Dedifferentiated amniotic fluid mesenchymal stem cell (primary cell): Measurements from ENCODE around the gene GMCL1.
A peak's percentile ranks its signal among the peaks of the same experiment; 100 is the strongest.
"Not testable (repeated sequence)": the region's sequence is repeated elsewhere in the genome, so short reads cannot be mapped to it uniquely, and the experiment has no call there.

Experiments used
- DNase-seq: peaks from one replicate; pipeline ENCODE4 v3.0.0-alpha.2; 2016; ENCODE audit errors: extremely low spot score

GMCL1 gene, protein sequence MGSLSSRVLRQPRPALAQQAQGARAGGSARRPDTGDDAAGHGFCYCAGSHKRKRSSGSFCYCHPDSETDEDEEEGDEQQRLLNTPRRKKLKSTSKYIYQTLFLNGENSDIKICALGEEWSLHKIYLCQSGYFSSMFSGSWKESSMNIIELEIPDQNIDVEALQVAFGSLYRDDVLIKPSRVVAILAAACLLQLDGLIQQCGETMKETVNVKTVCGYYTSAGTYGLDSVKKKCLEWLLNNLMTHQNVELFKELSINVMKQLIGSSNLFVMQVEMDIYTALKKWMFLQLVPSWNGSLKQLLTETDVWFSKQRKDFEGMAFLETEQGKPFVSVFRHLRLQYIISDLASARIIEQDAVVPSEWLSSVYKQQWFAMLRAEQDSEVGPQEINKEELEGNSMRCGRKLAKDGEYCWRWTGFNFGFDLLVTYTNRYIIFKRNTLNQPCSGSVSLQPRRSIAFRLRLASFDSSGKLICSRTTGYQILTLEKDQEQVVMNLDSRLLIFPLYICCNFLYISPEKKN

DNA sequence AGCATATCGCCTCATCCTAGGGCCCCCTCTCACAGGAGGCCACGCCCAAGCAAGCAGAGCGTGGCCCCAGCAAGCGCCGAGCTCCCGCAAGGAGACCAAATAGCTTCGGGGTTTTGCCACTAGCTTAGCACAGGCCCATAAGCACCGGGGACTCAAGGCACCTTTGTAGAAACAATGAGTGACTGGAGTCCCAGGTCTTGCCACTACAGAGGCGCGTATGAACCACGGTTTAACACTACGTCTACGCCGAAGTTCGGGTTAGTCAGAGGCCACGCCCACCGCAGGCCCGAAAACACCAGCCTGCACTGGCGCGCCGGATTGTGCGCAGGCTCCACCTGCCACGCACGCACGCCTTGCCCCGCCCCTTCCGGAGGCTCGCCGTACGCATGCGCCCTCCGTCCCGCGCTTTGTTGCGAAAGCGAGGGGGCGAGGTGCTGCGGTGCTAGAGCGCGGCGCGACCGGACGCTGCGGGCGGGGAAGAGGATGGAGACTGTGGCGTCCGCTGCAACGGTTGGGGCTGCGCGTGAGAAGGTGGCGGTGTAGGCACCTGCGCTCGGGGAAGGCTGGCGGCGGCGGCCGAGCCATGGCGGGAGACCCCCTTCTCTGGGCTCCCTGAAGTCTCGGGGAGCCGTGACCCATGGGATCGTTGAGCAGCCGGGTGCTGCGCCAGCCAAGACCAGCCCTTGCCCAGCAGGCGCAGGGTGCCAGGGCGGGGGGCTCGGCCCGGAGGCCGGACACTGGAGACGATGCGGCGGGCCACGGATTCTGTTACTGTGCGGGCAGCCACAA is at the start of gene GMCL1:
Gene GMCL1 (plus strand): TSS at position 405 of the 789 bp plus-strand sequence. CDS start 233 bp downstream, at position 638.
- peak; percentile 93 for DNase-seq

DNA sequence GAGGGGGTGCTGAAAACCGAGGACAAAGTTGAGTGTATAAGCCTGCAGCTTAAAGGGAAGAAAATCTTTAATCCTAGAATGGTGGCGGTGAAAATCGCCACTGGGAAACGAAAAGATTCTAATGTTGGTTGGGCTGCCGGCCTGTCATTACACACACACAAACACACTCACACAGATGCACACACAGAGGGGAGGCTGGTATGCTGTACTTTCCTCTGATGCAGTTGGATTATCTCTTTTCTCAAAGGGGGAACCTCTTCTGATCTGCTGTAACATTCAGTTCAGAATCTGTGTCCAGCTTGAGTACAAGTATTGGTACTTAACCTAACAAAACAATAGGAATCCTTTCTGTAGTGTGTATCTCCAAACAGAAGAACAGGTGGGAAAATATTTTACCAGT is 48.5 kb upstream of the GMCL1 start:
- no peak for DNase-seq

DNA sequence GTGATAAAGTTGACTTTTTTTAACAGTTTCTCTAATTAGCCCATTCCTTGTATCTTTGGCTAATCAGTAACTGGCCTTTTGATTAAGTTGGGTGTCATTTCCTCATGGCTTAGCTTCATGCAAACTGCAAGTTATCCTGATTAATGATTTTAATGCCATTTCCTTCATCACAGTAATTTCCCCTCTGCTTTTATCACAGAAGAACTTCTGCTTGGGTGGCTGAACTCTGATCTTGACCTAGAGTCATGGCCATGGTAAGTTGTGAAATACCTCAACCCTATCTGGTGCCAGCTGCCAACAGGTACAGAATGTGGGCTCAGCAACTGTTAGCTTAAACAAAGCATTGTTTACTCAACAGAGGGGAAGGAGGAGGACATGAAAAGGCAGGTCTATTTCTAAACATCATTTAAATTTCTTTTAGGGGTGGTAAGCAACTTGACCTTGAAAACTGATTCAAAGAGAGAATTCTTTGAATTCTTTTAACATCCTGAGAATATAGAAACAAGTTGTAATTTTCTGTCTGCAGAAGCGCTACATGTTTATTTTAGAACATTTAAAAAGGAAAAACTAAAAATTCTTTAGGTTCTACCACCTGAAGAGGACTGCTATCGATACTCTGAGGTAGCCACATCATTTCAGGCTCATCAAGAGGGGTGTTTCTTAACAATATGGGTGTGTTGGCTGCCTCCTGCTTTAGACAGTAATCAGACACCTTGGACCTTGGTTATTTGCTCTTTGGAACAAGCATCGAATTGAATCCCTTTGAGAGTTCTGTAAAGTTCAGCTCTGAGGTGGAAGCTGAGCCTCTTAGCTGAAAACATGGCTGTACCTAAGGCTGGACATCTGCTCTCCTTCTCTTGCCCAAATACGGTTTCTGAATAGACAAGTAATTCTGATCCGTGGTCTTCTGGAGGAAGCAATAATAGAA is 47.9 kb upstream of the GMCL1 start:
- DNase-seq = no peak

DNA sequence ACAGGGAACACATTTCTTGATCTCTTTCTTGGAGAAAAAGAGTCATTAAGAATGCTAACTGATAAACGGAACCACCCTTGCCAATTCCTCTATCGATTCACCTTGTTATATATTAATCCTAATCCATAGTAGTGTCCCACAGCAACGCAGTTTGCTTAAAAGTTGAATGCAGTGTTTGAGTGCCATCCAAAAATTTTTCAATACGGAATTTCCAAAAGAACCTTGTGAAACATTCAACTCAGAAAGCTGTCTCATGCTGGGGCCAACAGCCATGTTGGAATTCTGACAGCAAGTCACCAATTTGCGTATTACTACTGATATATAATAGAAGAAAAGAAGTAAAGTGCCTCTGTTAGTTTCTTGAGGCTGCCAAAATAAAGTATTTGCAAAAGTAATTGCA is 45.2 kb upstream of the GMCL1 start:
- no peak for DNase-seq

DNA sequence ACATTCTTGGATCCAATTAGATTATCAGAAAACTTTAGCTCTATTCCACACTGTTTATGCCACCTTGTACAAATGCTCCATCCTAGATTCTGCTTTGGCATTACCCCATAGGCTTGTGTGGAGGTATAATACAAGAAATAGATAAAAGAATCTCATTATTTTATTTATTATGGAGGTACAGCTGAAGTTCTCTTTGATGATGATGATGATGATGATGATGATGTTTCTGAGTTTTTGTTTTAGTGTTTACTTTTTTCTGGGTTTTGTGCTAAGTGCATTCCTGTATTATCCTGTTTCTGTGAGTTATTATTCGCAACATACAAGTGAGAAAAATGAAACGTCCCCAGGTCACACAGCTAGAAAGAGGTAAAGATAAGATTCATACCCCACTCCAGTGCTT is 44.1 kb upstream of the GMCL1 start:
- no peak for DNase-seq

DNA sequence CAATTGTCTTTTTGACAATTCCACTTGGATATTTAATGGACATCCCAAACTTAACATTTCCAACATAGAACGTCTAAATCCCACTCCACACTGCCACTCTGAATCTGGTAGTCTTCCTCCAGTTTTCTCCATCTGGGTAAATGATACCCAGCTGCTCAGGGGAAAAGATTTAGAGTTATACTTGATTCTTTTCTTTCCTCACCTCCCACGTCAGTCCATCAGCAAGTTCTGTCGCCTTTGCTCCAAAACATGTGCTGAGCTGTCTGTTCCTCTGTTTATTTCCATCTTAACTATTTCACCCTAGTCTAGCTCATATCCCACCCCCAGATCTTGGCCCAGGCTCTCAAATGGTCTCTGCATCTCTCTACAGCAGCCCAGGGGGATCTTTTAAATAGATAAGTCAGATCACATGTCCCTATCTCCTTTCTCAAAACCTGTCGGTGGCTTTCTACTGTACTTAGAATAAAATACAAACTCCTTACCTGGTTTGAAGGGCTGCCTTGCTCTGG is 43.4 kb upstream of the GMCL1 start:
- no peak for DNase-seq

DNA sequence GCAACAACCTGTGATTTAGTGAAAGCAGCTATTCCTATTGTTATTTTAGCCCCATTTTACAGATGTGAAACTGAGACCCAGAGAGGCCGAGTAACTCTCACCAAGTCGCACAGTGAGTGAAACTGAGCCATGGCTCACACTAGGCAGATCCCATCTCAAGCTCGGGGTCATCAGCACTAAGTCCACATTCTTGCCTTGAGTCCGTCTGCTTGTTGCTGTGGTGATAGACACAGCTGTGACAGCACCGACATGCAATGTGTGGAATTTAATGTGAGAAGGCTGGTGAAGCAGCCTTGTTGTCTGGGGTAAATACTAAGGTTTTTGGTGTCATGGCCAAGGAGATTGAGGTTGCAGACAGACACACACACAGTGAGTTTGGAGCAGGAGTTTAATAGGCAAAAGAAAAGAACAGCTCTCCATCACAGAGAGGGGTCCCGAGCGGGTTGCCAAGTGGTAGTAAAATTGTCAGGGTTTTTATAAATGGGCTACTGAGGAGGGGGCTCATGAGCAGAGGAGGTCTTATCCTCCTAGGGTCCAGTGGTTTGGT is 40.2 kb upstream of the GMCL1 start:
- peak; percentile 88 for DNase-seq

DNA sequence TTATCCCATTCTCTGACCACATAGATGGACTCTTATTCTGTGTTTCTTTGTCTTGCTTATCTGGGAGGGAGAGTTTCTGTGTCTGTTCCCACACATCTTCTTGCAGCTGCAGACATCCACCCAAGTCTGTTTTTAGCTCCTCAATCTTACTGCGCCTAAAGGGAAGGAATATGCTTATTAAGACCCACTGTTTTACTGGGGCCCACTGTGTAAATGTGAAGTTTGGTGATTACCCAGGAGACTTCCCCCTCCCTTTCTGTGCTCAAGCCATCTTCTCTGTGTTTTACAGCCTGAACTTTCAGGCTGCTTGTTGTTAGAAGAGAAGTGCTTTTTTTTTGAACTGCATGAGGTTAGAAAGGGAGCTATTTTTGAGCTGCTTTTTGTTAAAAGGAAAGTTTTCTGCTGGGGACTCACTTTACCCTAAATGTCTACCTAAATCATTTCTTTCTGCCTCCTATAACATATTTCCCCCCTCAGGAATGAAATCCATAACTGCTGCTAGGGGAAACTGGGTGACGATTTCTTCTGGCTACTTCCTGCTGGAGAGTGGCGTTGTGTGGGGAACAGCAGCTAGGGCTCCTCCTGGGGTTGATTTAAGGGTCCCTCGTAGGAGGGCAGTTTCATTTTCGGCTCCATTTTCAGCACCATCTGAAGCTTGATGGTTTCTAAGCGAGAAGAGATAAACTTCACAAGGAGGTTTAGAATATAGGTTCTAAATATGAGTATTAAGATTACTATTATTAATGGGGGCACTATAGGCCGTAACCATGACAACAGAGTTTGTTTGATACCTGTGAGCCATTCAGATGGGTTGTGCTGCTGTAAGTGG is 39.5 kb upstream of the GMCL1 start:
- no peak for DNase-seq

DNA sequence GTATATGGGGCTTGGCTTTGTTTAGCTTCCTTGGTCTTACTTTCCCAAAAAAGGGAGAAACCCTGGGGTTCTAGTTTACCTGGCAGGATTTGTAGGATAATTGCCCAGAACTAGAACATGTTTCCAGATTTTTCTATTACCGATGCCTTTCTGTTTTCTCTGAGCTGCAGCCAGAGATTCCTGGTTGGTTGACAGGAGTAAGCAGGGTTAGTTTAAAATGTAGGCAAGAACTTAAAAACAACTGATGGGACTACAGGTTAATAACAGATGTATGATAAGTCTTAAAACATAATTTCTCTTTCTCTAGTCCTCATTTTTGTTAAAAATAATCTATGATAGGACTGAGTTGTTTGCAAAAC is 38.9 kb upstream of the GMCL1 start:
- no peak for DNase-seq

DNA sequence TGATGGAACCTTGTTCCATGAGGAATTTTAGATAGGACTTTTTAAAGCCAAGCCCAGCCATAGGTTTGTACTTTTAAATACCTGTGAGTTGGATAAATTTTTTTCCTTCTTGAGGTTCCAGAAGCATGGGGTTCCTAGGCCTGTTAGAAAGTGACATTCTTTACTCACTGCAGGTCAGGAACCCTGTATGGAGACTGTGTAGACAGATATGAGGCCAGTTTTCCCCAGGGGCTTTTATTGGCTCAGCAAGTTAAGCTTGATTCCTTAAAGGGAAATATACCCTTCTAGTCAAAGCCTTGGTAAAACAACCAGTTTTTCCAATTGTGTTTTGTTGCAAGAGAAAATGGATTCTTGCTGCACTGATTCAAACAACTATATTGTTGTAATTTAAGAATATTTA is 38.4 kb upstream of the GMCL1 start:
- no peak for DNase-seq

DNA sequence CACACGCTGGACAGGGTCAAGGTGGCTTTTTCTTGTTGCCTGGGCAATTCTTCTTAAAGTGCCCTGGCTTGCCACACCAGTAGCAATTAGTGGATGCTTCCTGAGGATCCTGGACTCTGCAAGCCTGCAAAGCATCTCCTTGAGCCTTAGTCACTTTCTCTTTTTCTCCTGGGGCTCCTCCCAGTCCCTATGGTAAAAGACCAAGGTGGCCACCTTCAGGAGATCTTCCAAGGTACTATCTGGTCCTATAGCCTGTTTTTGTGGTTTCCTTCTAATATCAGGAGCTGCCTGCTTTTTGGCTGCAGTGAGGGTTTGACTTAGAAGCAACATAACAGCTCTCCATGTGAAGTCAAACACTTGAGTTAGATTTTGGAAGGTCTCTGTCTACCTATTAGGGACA is 33.3 kb upstream of the GMCL1 start:
- DNase-seq = no peak

DNA sequence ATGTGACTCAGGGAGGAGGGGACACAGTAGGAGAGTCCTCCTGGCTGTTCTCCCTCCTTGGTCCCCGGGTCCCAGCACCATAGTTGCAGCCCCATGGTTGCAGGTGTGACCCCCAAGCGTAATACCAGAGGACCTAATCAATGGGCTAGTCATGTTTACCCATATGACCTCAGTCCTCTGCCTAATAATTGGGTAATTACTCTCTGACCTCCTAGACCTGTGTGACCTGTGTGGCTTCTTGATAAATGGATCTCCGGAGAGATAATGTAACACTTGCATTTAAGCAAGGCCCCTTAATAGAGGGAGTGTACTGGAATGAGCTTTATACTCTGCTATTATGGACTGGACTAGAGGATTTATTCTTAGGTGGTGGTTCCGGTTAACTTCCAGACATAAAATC is 32.2 kb upstream of the GMCL1 start:
- no peak for DNase-seq

DNA sequence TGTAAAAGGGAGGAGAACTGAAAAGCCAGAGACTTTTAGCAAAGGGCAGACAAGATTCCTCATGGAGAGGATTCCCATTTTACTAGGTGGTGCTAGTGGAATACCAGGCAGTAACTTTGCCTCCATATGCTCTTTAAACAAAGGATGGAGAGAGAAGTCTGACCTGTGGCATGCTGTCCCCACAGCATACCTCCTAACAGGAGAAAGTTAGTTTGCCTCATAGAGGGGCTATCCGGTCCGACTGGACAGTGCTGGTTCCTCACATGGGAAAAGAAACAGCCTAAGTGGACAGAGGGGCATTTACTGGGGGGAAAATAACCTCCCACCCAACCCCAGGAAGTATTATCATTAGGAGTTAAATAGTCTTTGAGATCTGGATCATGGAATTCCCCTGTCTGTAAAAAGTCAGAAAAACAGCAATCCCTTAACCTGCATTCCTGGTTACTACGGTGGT is 31.6 kb upstream of the GMCL1 start:
- peak; percentile 36 for DNase-seq

DNA sequence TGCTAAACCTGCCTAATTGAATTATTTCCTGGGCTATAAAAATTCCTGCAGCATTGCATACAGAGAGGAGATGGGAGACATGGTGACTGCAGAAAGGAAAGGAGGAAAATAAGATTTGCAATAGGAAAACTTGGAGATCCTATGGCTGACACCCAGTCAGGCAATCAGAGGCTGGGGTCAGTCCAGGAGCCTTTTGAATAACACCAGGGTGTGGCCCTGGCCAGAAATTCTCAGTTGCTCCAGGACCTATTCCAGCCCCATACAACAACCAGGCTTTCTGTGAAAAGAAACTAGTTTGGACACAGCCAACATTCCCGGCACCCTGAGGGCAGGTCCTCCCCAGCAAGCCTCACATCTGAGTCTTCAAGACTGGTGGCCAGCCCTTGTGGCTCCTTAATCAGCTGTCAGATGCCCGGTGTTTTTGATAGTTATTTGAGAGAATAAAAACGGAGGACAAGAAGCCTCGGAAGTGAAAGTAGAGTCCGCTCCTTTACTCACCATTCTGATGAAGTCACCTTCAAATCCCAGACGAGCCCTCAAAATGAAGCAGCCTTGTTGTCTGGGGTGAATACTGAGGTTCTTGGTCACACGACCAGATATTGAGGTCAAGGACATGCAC is 31.1 kb upstream of the GMCL1 start:
- DNase-seq = no peak

DNA sequence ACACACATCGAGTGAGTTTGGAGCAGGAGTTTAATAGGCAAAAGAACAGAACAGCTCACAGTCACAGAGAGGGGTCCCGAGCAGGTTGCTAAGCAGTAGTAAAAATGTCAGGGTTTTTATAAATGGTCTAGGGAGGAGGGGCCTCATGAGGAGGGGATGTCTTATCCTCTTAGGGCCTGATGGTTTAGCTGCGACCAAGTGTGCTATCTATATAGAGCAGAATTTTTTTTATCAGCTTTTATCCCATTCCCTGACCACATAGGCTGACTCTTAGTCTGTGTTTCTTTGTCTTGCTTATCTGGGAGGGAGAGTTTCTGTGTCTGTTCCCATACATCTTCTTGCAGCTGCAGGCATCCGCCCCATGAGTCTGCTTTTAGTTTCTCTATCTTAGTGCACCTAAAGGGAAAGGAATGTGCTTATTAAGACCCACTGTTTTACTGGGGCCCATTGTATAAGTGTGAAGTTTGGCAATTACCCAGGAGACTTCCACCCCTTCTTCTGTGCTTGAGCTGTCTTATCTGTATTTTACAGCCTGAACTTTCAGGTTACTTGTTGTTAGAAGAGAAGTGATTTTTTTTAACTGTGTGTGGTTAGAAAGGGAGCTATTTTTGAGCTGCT is 30.4 kb upstream of the GMCL1 start:
- DNase-seq = no peak

DNA sequence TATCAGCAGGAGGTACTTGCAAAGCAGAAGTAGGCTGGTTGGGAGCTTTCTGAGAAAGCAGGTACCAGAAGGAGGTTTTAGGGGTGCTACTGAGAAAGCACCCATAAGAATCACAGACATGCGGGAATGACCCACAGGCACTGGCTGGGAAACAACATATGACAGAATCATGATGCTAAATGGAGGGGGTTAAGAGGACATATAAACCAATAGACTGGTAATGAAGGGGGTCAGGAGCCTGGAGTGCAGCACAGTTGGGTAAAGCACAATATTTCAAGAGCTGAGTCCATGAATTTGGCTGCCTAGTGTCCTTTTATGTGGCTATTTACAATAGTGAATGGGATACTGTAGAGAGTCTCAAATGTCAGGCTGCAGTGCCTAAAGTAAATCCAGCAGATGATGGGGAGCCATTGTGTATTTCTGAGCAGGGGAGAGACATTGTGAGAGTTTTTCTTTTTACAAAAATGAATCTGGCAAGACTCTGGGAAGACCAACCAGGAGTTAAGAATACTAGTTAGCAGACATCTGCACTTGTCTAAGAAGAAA is 27.6 kb upstream of the GMCL1 start:
- no peak for DNase-seq

DNA sequence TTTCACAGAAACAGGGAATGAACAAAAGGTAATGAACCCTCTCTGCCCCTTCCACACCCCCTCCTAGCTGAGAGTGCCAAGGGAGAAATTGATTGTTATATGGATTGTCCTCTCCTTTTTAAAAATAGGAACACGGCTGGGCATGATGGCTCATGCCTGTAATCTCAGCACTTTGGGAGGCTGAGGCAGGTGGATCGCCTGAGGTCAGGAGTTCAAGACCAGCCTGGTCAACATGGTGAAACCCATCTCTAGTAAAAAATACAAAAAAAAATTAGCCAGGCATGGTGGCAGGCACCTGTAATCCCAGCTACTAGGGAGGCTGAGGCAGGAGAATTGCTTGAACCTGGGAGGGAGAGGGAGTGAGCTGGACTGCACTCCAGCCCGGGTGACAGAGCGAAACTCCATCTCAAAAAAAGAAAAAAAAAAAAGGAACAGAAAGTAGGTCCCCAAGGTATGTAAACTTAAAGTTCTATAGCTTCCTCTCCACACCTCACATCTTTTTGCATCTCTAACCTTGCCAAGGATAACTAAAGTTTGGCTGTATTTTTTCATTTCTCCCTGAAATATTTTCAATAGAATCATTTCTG is 26.6 kb upstream of the GMCL1 start:
- DNase-seq = not testable (repeated sequence)

DNA sequence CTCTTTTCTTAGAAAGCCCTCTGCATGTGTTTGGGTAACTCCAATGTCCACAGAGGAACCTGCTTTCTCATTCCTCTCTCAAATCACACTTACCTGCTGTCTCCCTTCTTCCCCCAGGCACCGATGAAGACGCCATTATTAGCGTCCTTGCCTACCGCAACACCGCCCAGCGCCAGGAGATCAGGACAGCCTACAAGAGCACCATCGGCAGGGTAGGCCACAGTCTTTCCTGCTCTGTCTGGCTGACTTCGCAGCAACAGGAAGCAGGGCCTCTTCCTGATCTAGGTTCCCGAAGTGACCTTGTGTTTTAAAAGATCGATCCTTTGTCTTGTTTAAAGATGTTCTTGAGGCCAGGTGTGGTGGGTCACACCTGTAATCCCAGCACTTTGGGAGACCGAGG is 25.0 kb upstream of the GMCL1 start:
- no peak for DNase-seq

DNA sequence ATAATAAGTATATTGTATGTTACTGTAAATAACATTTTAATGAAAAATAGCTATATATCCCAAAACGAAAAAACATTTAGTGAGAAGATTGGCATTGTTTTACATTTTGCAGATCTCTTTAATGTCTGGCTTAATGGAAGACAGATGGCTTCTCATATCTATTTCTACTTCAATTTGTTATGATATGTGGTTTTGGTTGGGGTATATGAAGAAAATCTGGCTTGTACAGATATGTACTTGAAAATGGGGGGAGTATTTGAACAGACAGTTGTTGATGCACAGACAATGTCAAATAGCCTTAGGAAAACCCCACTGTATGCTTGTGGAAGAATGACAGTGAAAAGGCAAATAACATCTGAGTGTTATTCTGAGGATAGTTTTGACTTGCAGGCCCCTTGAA is 23.6 kb upstream of the GMCL1 start:
- no peak for DNase-seq
